GM21423 (cell line): ENCODE measurements around the gene SLC38A3.
"Not testable (repeated sequence)": the region's sequence is repeated elsewhere in the genome, so short reads cannot be mapped to it uniquely, and the experiment has no call there.

Experiments
- ATAC-seq: cut with Tn5 transposase; IDR thresholded peaks from one replicate; pipeline ENCODE4 v1.9.1; 2021; ENCODE audit warnings: mild to moderate bottlenecking, moderate library complexity; ENCODE audit not compliant: unreplicated experiment

The SLC38A3 gene

GRCh38 chr3:50208677-50209344, 3.7 kb downstream of the SLC38A3 start:
- ATAC-seq: no peak

GRCh38 chr3:50210176-50210509, 5.1 kb downstream of the SLC38A3 start:
- ATAC-seq: no peak

- no peak for ATAC-seq
Observed at GRCh38 chr3:50210510-50211367, 5.7 kb downstream of the SLC38A3 start.

GRCh38 chr3:50211368-50211717, 6.3 kb downstream of the SLC38A3 start:
- ATAC-seq: not testable (repeated sequence)

- ATAC-seq: no peak
Observed at GRCh38 chr3:50211930-50212329, 6.9 kb downstream of the SLC38A3 start.

GRCh38 chr3:50212502-50212901, 7.4 kb downstream of the SLC38A3 start:
- ATAC-seq: no peak

GRCh38 chr3:50212971-50213370, 7.9 kb downstream of the SLC38A3 start:
- no peak for ATAC-seq

GRCh38 chr3:50213373-50213772, 8.3 kb downstream of the SLC38A3 start:
- no peak for ATAC-seq

GRCh38 chr3:50214824-50215223, 9.8 kb downstream of the SLC38A3 start:
- ATAC-seq: no peak

- no peak for ATAC-seq
Observed at GRCh38 chr3:50215529-50215928, 10.5 kb downstream of the SLC38A3 start.

- no peak for ATAC-seq
Observed at GRCh38 chr3:50217681-50218080, 12.6 kb downstream of the SLC38A3 start.

GRCh38 chr3:50218448-50218847, 13.4 kb downstream of the SLC38A3 start:
- ATAC-seq: no peak

- no peak for ATAC-seq
Observed at GRCh38 chr3:50219285-50219684, 14.2 kb downstream of the SLC38A3 start.

- no peak for ATAC-seq
Observed at GRCh38 chr3:50220109-50220508, 15.0 kb downstream of the SLC38A3 start.

GRCh38 chr3:50221051-50221410, 16.0 kb downstream of the SLC38A3 start:
- no peak for ATAC-seq

- no peak for ATAC-seq
Observed at GRCh38 chr3:50221411-50222168, 16.5 kb downstream of the SLC38A3 start.

GRCh38 chr3:50222169-50222528, 17.1 kb downstream of the SLC38A3 start:
- no peak for ATAC-seq

- no peak for ATAC-seq
Observed at GRCh38 chr3:50224639-50225038, 19.6 kb downstream of the SLC38A3 start.

- ATAC-seq: peak; percentile 3
Observed at GRCh38 chr3:50226888-50227389, 21.9 kb downstream of the SLC38A3 start.

- peak; percentile 86 for ATAC-seq
Observed at GRCh38 chr3:50227390-50228183, 22.5 kb downstream of the SLC38A3 start.
